Mucosa of gallbladder (tissue), 1 donor: Measurements from ENCODE around the gene NXPH4. TPM values are rescaled to one million over a fixed set of nuclear protein-coding genes. Genes with fewer than 3 reads are reported as not detected.
A peak's percentile ranks its signal among the peaks of the same experiment; 100 is the strongest.

Experiments
- DNase-seq: peaks from one replicate; pipeline ENCODE4 v3.0.0-alpha.2; 2020; ENCODE audit warnings: low spot score
- total RNA-seq: library from RNA; stranded (reverse); gene quantifications from one replicate; pipeline ENCODE4 v1.2.1, GENCODE V29; 2021
- donor health status: DM: no; HTN: no; CAD: no.

NXPH4 gene
- total RNA-seq, 1 donor from 2014 or later = 0.83 TPM

- no peak for DNase-seq
Observed at GRCh38 chr12:57242691-57243454, 26.3 kb downstream of the NXPH4 start.

- DNase-seq = peak; percentile 77
Observed at GRCh38 chr12:57243521-57244311, 27.1 kb downstream of the NXPH4 start.

- DNase-seq = no peak
Observed at GRCh38 chr12:57244312-57244696, 27.7 kb downstream of the NXPH4 start.

- DNase-seq = no peak
Observed at GRCh38 chr12:57247041-57247440, 30.4 kb downstream of the NXPH4 start.

- no peak for DNase-seq
Observed at GRCh38 chr12:57248934-57249742, 32.5 kb downstream of the NXPH4 start.

GRCh38 chr12:57250541-57250940 lies 33.9 kb downstream of the NXPH4 start:
- DNase-seq = no peak

GRCh38 chr12:57250956-57251355 lies 34.4 kb downstream of the NXPH4 start, which contains the start of gene STAC3:
TSS of gene STAC3 (minus strand) at chr12:57251187. CDS start at chr12:57249636, 1,551 bp downstream.
- DNase-seq = no peak

- no peak for DNase-seq
Observed at GRCh38 chr12:57254506-57255280, 38.1 kb downstream of the NXPH4 start.

- no peak for DNase-seq
Observed at GRCh38 chr12:57255916-57256315, 39.3 kb downstream of the NXPH4 start.

GRCh38 chr12:57258977-57259970 lies 42.7 kb downstream of the NXPH4 start:
- no peak for DNase-seq

- DNase-seq = no peak
Observed at GRCh38 chr12:57260366-57260765, 43.8 kb downstream of the NXPH4 start.

- DNase-seq = no peak
Observed at GRCh38 chr12:57261428-57261865, 44.9 kb downstream of the NXPH4 start.

- DNase-seq = no peak
Observed at GRCh38 chr12:57262126-57262822, 45.7 kb downstream of the NXPH4 start.

- no peak for DNase-seq
Observed at GRCh38 chr12:57263096-57263495, 46.5 kb downstream of the NXPH4 start.

- DNase-seq = no peak
Observed at GRCh38 chr12:57266681-57267080, 50.1 kb downstream of the NXPH4 start.

- no peak for DNase-seq
Observed at GRCh38 chr12:57268264-57268663, 51.7 kb downstream of the NXPH4 start.

GRCh38 chr12:57270966-57271470 lies 54.4 kb downstream of the NXPH4 start:
- DNase-seq = no peak

GRCh38 chr12:57272337-57273151 lies 56.0 kb downstream of the NXPH4 start:
- no peak for DNase-seq
